Fibroblast of skin of scalp (primary cell): ENCODE data around the gene CABLES1.

ENCODE experiments used
- DNase-seq: peaks from one replicate; pipeline ENCODE4 v3.0.0-alpha.2; 2013

CABLES1 gene

DNA sequence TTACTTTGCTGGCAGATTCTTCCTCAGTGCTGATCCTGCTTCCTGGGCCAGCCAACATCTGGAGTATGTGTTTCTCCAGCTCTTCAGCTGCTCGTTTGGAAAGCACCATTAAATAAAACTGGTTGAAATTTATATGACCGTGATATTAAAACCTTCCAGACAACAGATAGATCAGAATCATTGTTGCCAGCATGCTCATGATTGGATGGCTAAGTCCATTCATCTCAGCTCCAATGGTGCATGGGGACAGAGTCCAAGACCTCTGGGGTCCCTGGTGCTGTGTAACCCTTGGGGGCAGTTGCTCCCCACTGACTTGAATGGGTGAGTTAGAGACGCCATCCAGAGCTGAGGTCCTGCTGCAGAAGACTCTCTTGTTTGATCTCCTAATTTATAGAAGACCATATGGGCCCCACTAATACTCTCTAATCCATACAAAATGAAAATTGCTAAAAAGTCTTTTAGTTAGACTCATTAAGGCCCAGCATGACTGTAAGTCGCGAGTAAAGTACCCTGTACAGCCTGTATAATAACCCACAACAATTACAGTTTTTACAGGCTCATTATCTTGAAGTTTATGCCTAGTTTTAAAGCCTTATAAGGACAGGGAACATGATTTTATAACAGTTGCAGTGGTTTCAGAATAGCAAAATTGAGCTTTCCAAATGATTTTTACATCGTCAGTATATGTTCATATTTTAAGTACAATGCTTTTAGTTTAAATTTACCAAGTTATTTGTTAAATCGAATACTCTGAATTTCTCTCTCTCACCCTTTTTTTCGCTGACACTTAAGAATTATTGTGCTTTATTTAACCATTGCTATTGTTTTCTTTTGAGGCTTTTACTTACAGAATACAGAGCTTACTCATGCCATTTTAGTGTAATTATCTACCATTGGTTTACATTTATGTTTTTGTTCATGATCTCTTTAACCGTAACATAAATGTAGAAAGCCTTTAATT, 60.0 kb downstream of the CABLES1 start:
- no peak for DNase-seq

DNA sequence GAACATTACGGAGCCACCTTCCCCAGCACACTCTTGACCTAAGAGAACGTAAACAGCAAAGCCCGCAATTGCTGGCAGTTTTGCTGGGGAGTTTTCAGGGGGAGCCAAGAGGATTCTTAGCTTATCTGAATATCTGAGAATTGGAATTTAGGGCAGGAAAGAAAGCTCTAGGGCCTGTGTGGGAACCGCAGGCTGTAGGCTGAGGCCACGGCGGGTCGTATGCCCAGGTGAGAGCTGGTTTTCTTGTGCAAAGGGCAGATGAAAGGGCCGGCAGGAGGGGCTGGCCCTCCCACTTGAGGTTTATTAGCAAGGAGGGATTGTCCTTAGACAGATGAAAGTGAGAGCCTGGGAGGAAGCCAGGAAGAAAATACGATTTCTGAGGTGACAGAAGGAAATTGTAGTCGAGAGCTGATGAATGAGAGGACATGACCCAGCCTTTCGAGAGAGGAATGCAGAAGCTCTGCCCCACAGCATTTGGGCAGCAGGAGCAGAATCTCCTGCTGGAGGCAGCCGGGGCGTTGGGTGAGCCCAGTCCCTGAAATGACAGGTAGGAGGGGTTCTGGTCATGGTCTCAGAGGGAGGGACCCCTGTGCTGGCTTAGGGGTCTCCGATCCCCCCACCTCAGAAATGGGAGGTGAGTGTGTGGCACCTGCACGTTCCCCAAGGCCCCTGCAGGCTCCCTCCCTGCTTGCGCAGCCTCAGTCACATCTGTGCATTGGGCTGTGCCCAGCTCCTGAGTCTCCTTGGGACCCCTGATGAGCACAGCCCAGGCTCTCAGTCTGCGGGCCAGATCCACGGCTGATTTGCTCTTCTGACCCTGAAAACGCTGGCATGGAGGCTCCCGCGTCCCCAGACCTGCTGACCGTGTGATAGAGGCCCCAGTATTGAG, 61.1 kb downstream of the CABLES1 start:
- no peak for DNase-seq

DNA sequence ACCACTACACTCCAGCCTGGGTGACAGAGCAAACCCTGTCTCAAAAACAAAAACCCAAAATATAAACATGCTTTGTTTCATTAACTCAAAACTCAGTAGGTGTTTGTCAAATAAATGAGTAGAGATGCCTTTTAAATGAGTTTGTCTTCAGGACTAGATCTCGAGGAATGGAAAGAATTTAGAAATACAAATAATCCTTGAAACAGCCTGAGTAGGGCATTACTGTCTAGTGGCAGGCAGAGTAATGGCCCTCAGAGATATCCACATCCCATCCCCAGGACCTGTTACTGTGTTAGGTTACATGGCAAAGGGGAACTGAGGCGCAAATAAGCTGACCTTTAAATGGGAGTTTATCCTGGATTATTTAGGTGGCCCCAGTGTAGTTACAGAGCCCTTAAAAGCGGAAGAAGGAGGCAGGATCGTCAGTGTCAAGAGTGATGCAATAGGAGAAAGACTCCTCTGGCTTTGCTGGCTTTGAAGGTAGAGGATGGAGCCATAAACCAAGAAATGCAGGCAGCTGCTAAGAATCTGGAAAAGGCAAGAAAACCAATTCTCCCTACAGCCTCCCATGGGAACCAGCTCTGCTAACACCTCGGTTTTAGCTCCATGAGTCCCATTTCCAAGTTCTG, 63.0 kb downstream of the CABLES1 start:
- peak; percentile 20 for DNase-seq

DNA sequence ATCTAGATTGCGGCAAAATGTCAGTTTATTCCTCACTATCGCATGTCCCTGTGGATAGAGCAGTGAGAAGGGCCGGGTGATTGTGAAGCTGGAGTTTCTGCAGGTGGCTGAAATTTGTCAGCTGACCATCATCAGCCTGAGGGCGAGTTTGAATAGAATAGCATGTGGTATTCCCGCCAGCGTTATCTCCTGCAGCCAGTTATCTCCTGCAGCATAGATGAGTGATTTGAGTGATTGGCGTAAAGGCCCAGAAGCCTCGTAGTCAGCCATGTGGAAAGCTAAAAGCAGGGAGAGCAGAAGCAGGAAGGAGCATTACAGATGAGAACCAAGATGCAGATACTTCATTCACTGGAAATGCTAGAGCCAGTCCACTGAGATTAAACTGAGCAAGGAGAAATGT, 65.5 kb downstream of the CABLES1 start:
- DNase-seq, result no peak

DNA sequence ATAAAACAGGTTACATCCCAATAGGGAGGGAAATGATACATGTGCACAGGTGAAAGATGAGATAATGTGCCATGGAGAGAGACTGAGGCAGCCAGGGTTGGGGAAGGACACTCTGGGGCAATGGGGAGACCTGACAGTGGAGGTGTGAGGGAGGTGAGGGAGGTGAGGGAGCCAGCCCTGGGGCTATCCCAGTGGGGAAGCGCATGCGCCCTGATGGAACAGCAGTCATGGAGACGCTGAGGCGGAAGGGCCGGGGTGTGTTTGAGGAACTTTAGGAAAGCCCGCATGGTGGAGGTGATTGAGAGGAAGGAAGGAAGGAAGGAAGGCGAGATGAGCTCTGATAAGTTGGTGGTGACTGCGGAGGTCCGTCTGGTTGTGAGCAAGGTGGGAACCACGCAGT, 66.5 kb downstream of the CABLES1 start:
- no peak for DNase-seq

DNA sequence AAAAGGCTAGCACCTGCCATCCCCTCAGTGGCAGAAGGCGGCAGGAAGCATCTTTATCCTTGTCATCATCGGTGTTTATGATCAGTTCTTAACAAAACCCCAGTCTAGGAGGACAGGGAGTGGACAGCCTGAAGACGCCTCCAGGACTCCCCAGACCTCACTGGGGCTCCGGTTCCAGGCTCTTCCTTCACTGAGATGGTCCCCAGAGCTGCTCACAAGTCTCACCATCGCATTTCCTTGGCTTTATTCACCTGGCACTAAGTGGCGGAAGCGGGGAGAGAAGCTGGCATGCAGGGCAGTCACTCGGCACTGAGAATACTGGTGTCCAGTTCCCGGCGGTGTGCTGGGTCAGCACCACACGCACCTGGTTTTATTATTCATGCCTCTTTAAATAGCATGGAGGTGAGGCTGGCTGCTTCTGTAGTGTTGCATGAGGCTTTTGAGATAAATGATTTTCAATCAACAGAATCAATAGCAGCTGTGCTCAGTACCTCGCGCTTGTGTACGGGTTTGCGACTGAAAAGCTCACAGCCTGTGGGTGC, 68.7 kb downstream of the CABLES1 start:
- no peak for DNase-seq

DNA sequence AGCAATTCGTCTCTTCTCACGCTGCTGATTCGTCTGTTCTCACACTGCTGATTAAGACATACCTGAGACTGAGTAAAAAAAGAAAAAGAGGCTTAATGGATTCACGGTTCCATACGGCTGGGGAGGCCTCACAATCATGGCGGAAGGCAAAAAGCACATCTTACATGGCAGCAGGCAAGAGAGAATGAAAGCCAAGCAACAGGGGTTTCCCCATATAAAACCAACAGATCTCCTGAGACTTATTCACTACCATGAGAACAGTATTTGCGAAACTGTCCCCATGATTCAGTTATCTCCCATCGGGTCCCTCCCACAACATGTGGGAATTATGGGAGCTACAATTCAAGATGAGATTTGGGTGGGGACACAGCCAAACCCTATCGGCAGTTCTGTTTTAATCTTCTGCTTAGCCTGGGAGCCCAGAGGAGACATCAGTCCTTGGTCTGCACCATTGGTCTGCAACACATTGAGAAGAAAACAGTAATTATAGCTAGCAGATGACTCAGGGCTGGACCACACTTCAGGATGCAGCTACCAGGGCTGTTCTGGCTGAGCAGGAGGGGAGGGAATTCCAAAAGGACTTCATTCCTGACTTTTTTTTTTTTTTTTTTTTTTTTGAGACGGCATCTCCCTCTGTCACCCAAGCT, 69.4 kb downstream of the CABLES1 start:
- peak; percentile 46 for DNase-seq

DNA sequence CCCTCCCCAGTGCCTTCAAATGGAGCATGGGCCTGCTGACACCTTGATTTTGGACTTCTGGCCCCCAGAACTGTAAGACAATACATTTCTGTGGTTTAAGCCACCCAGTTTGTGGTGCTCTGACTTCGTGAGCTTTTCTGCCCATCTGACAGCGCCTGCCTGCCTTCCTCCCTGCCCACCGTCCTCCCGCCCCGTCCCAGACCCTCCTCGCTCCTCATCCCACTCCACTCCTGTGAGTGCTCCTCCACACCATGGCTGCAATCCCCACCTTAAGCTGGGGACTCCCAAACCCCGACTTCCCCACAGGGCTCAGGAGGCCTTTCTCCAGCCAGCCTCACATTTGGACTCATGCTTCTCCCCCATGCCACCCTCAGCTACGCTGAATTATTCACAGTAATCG, 70.7 kb downstream of the CABLES1 start:
- DNase-seq, result no peak

DNA sequence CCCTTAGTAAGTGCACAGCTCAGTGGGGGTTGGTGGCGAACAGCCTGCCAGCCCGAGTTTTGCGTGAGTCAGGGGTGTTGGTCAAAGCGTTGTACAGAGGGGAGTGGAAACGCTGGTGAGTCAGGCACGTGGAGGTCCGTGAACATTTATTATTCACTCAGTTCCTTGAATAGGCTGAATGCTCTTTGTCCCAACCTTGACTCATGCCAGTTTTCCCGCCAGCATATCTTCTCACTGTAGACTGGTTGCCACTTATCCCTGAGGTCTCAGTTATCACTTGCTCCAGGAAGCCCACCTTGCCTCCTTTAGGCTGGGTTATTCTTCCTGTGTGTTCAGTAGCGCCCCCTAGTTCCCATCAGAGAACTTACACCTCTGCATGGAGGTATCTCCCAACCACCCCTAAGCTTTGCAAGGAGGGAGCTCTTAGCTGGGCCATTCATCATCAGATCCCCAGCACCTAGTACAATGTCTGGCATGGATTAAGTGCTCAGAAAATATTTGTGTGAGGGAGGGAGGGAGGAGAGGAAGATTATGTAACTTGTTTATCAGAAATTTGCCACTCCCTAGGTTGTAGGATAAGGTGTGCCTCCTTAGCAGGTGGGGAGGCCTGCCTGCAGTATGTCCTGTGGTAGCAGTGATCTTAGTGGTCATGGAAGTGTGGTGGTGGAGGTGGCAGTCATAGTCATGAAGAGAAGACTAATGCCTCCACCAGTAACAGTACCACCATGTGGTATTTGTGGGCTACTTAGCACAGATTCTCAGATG, 72.1 kb downstream of the CABLES1 start:
- no peak for DNase-seq

DNA sequence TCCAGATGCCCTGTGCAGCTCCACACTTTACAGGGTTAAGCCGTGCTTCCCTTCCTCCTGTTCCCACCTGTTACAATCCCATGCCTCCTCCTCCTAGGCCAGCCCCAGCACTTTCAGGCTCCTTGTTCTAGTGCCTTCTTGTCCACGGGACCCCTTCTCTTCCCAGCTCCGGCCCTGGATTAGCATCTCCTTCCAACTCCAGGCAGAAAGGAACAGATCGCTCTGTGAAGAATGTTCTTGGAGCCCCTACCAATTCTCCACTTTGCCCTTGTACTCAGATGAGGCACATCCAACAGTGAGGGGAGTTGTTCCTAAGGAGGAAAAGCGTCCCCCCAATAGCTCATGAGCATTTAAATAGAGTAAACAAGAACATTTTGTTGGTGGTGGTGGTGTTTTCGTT, 72.7 kb downstream of the CABLES1 start:
- no peak for DNase-seq

DNA sequence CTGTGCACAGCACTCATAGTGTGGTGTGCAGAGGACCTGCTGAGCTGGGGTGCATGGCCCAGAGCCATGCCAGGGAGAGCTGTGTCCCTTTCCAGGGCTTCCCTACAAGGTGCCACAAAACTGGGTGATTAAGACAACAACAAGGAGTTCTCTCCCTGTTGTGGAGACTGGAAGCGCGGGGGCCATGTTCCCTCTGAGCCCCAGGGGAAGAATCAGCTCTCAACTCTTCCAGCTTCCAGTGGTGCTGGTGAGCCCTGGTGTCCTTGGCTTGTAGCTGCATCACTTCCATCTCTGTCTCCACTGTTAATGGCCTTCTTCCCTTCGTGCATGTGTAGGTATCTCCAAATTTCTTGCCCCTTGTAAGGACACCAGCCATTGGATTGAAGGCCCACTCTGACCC, 73.3 kb downstream of the CABLES1 start:
- DNase-seq, result no peak

DNA sequence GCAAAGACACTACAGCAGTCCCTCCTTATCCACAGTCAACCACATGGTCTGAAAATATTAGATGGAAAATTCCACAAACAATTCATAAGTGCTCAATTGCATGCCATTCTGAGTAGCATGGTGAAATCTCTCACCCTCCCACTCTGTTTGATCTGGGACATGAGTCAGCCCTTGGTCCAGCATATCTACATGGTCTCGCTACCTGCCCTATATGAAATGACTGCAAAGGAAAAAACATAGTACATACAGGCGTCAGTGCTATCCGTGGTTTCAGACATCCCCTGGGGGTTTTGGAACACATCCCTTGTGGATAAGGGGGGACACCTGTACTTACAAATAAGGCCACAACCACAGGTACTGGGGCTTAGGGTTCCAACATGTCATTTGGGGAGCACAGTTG, 73.7 kb downstream of the CABLES1 start:
- DNase-seq, result no peak

DNA sequence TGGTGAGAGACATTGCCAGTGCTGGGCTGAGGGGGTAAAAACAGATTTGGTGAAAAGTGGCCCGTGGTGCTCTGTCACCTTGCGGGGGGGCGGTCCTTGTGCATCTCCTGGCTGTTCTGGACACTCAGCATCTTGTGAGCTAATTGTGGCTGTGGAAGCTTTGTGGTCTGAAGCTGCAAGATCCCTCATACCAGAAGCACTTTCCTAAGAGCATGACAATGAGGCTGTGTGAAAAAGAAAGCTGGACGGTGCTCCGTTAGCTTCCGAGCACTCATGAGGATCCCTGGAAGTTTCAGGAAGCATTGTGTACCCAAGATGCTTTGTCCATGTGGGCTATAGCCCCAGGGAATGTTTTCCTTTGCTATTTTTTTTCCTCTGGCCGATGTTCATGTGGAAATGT, 74.5 kb downstream of the CABLES1 start:
- no peak for DNase-seq

DNA sequence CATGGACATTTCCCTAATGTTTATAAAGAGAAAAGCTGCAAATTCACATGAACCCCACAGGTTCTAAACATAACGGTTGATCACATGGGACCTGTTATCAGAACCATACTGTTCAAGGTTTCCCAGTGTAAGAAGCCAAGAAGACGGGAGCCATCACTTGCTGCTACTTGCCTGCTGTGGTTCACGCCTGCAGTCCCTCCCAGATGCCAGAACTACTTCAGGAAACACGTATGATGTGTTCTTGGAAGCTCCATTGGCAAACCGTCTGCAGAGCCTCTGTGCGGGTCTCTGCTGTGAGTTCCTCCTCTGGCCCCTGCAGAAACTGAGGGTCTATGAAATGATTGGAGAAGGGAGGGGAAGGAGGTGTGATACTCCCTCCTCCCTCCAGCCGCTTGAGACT, 75.2 kb downstream of the CABLES1 start:
- no peak for DNase-seq

DNA sequence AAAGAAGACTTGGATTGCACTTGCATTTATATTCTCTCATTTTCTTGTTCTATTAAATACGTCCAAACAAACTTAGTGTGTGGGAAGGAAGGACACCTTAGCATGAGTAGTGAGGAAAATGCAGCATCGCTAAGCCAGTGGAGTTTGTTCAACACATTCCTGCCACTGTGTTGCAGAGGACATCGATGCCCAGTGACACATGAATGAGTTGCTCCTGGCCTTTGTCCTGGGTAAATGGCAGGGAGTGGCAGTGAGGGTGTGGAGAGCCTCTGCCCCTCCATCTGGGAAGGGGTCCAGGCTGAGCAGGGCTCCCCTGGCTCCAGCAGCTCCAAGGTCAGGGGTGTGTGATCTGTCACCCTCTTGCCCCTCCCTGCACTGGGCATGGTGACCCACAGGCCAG, 75.9 kb downstream of the CABLES1 start:
- no peak for DNase-seq

DNA sequence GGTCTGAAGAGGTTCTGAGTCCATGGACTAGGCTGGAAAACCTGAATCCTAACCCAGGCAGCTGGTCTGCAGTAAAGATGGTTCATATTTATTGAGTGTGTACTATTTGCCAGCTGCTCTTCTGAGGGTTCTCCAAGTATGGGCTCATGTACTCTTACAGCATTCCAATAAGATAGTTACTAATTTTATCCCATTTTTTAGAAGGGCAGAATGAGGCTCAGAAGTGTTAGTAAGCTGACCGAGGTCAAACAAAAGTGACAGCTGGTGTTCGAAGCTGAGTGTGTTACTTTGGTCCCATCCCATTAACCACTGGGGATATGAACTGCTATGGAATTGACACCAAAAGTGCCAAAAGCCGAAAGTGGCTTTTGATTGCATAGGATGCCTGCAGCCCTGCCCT, 76.9 kb downstream of the CABLES1 start:
- DNase-seq, result no peak

DNA sequence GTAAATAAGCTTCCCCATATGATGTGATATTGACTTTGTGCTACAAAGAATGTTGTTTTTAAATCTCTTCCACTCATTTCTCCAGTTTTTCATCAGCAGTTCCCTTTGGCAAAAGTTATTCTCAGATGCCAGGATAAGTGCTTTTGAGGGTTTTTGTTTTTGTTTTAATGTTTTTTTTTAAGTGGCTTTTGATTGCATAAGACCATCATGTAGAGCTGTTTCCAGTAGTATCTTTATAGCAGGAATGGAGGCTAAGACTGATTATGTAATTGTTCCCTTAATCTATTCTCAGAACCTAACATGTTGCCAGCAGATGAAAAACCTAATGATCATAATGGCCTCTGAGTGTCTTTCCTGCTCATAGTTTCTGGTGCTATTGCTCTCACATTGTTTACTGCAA, 77.9 kb downstream of the CABLES1 start:
- DNase-seq, result peak; percentile 40

DNA sequence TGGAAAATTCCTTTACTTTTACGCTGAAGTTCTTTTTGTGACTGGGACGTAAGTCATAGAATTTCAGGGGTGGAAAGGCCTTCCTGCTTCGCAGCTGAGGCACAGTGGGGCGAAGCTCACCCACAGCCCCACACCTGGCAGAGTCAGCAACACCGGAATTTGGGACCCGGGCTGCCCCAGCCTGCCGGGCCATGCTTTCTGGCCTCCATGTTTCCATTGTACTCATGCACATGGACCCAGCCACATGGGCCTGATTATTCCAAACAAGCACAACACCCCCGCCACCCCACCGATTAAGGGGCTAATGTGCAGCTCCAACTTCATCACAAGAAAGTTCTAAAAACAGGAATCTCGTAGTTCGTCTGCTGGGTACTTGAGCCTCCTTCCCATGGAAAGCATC, 82.5 kb downstream of the CABLES1 start:
- DNase-seq, result no peak

DNA sequence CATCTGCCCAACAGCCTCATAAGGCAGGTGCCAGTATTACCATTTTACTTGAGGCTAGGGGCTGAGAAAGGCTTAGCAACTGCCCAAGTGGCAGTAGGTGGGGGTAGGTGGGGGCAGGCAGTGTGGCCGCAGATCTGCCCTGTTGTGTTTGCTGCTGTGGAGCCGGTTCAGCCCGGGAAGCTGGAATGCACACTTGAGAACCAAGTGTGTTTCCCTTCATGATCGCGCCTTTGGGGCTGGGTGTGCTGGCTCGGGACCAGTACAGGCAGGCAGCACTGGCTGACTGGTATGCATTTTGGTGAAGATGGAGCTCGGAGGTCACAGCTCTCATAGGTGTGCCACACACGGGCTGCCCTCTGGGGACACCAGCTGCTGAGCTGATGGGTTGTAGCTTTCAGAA, 85.1 kb downstream of the CABLES1 start:
- DNase-seq, result no peak

DNA sequence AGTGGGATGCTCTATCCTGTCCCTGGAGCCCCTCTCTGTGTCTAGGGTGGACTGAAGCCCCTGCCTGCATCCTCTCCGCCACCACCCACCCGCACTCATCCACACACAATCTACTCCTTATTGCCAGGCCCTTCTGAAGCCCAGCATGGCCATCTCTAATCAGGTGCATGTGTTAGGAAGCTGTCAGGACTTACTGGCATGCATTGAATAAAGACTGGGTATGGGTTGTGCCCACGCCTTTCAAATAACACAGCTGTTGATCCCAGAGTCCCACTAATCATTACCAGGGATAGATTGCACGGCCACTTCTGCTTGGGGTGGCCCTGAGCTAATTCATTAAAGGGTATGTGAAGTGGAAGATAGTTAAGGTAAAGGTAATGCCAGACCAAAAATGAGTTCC, 88.4 kb downstream of the CABLES1 start:
- DNase-seq, result no peak

DNA sequence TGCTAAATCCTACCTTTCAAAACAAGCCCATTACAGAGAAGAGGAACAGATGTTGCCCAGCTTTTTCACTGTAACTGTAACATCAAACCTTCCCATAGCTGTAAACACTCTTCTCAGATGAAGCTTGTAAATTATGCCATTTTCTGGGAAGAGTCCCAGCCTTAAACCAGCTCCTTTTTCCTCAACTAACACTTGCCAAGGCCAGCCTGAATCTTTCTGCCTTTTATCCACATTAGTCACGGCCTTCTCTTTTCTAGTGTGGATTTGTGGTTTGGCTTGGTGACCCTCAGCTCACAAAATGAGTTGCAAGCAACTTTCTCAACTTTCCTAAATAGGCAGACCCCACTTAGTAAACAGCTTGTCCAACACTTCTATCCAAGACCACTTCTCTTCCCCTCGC, 90.2 kb downstream of the CABLES1 start:
- peak; percentile 90 for DNase-seq

DNA sequence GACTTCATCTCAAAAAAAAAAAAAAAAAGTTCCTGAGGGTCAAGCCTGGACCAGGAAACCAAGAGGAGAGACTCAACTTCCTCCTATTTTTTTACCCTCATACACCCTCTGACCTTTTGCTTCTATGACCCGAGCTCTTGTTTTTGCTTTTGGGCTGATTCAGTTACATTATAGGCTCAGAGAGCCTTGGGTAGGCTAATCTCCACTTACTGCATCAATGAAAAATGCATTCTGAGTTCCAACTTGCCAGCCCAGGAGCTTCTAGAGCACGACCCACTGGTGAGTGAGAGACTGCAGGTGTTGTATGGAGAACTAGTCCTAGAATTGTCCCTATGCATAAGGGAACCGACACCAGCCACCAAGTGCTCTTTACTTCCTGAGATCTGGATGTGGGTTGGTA, 91.1 kb downstream of the CABLES1 start:
- no peak for DNase-seq
